Naive thymus-derived CD4-positive, alpha-beta T cell (primary cell): ENCODE measurements around the gene KLHL1. TPM values are rescaled to one million over a fixed set of nuclear protein-coding genes. Genes with fewer than 3 reads are reported as not detected.

ENCODE experiments used
- ATAC-seq: fragments of 150-1000 bp; cut with Tn5 transposase; 2 replicates; pipeline ENCODE4 v1.10.0; 2021; ENCODE audit warnings: mild to moderate bottlenecking, moderate library complexity
- CTCF ChIA-PET: fragments of 350-600 bp; sonication (Branson Sonifier 250); formaldehyde crosslinking; loops from one replicate; lab custom pipeline; 2021; ENCODE audit warnings: antibody characterized with exemption; lab: Charles Lee
- POLR2A ChIA-PET: fragments of 350-600 bp; sonication (Branson Sonifier 250); formaldehyde crosslinking; loops from one replicate; lab custom pipeline; 2021; ENCODE audit warnings: antibody characterized with exemption, inconsistent platforms; lab: Charles Lee
- DNase-seq, 9 donors: peaks; one replicate each; pipeline versions ENCODE4 v3.0.0 to v3.0.0-alpha.2; 2020 to 2022; ENCODE audit warnings: mixed read lengths in 1 of 9
- H3K27ac ChIP-seq: one replicate; pipeline ENCODE4 v1.7.0; 2013; ENCODE audit warnings: mild to moderate bottlenecking, low read depth, low read length, moderate library complexity
- H3K27me3 ChIP-seq, 2 donors: one replicate each; pipeline ENCODE4 v1.7.0; 2013; ENCODE audit warnings: low read length in 2 of 2, mild to moderate bottlenecking in 2 of 2, moderate library complexity in 2 of 2; ENCODE audit not compliant: control insufficient read depth in 2 of 2, insufficient read depth in 2 of 2
- H3K36me3 ChIP-seq, 3 experiments: 1 replicate in 2 of 3; 2 replicates in 1 of 3; pipeline ENCODE4 v1.7.0; 2013; ENCODE audit warnings: low read length in 3 of 3, mild to moderate bottlenecking in 3 of 3, moderate library complexity in 1 of 3; ENCODE audit not compliant: insufficient read depth in 3 of 3, control insufficient read depth in 2 of 3
- H3K4me1 ChIP-seq, 2 donors: one replicate each; pipeline ENCODE4 v1.7.0; 2013; ENCODE audit warnings: low read length in 2 of 2, mild to moderate bottlenecking in 2 of 2, moderate library complexity in 1 of 2; ENCODE audit not compliant: control insufficient read depth in 2 of 2, insufficient read depth in 2 of 2
- H3K4me3 ChIP-seq: 2 replicates; pipeline ENCODE4 v1.7.0; 2013; ENCODE audit warnings: mild to moderate bottlenecking, low read length
- H3K9me3 ChIP-seq, 3 experiments: 1 replicate in 2 of 3; 2 replicates in 1 of 3; pipeline ENCODE4 v1.7.0; 2013; ENCODE audit warnings: low read length in 3 of 3; ENCODE audit not compliant: control insufficient read depth in 2 of 3
- H3K27ac Mint-ChIP-seq, 9 donors: one replicate each; pipeline ENCODE4 v1.8.0; 2020 to 2022; ENCODE audit warnings: mixed read lengths in 9 of 9, mild to moderate bottlenecking in 8 of 9, moderate library complexity in 5 of 9, inconsistent platforms in 2 of 9
- H3K27me3 Mint-ChIP-seq, 5 donors: one replicate each; pipeline ENCODE4 v1.8.0; 2021 to 2022; ENCODE audit warnings: mixed read lengths in 5 of 5, mild to moderate bottlenecking in 1 of 5
- H3K36me3 Mint-ChIP-seq, 5 donors: one replicate each; pipeline ENCODE4 v1.8.0; 2020 to 2022; ENCODE audit warnings: mixed read lengths in 5 of 5, mild to moderate bottlenecking in 3 of 5, inconsistent platforms in 1 of 5
- H3K4me1 Mint-ChIP-seq, 7 donors: one replicate each; pipeline ENCODE4 v1.8.0; 2020 to 2022; ENCODE audit warnings: mixed read lengths in 7 of 7, mild to moderate bottlenecking in 3 of 7, inconsistent platforms in 1 of 7
- H3K4me3 Mint-ChIP-seq, 10 donors: one replicate each; pipeline ENCODE4 v1.8.0; 2020 to 2022; ENCODE audit warnings: mild to moderate bottlenecking in 10 of 10, mixed read lengths in 10 of 10, moderate library complexity in 6 of 10, inconsistent platforms in 2 of 10
- H3K9me3 Mint-ChIP-seq, 11 donors: one replicate each; pipeline ENCODE4 v1.8.0; 2020 to 2022; ENCODE audit warnings: mixed read lengths in 11 of 11, mild to moderate bottlenecking in 4 of 11, inconsistent platforms in 1 of 11, moderate library complexity in 1 of 11
- intact Hi-C, 2 donors: fragments of 100-400 bp; cut with micrococcal nuclease; formaldehyde crosslinking; loops; one replicate each; pipeline ENCODE4 v1.15.1; 2023
- polyA plus RNA-seq, 2 donors: library from polyadenylated mRNA; unstranded; fragments of 300-500 nt; fragmentation: Illumina TruSeq; gene quantifications; one replicate each; pipeline ENCODE4 v1.2.3, GENCODE V29; 2021
- total RNA-seq, 6 experiments: library from RNA in 5 of 6; stranded (reverse) in 5 of 6; gene quantifications; 1 replicate in 5 of 6; 2 replicates in 1 of 6; pipeline ENCODE4 v1.2.3 and lab custom pipeline; 2021 to 2026

The KLHL1 gene
- total and polyA plus RNA-seq, 7 experiments from 2014 or later = not detected

- Histone ChIP-seq H3K27ac (no peak overlapping the region), H3K27me3 (no peaks in the 10 kb centered on the region), H3K4me1 (no peaks in the 10 kb centered on the region), H3K9me3 (no peaks in the 10 kb centered on the region), H3K4me3 (no peak overlapping the region), H3K36me3 (no peaks in the 10 kb centered on the region)
- H3K27ac Mint-ChIP-seq = no peak overlapping the region
- no peak for DNase-seq
- ATAC-seq = no peak
- H3K4me3 Mint-ChIP-seq = no peak overlapping the region
- no peaks in the 10 kb centered on the region for H3K27me3 Mint-ChIP-seq
- intact Hi-C loops = no loop called here
- POLR2A ChIA-PET = no interaction called here
- CTCF ChIA-PET = no interaction called here
- no peaks in the 10 kb centered on the region for H3K4me1 Mint-ChIP-seq
- no peaks in the 10 kb centered on the region for H3K36me3 Mint-ChIP-seq
- peaks cover 0 to 20% (median 6%) of the 10 kb centered on the region in 11 donors for H3K9me3 Mint-ChIP-seq
Measured at GRCh38 chr13:69737129-69737935, 370.9 kb downstream of the KLHL1 start.

GRCh38 chr13:69721631-69722030, 386.6 kb downstream of the KLHL1 start:
- no peaks in the 10 kb centered on the region for H3K4me1 Mint-ChIP-seq
- ChIA-PET CTCF (no interaction called here), POLR2A (no interaction called here)
- DNase-seq = no peak
- Histone ChIP-seq H3K4me3 (no peak overlapping the region), H3K36me3 (no peaks in the 10 kb centered on the region), H3K27me3 (no peaks in the 10 kb centered on the region), H3K27ac (no peak overlapping the region), H3K9me3 (no peaks in the 10 kb centered on the region), H3K4me1 (no peaks in the 10 kb centered on the region)
- H3K27ac Mint-ChIP-seq = no peak overlapping the region
- H3K4me3 Mint-ChIP-seq = no peak overlapping the region
- no peaks in the 10 kb centered on the region for H3K27me3 Mint-ChIP-seq
- ATAC-seq = no peak
- no peaks in the 10 kb centered on the region for H3K36me3 Mint-ChIP-seq
- intact Hi-C loops = no loop called here
- peaks cover 0 to 8% (median 6%) of the 10 kb centered on the region in 11 donors for H3K9me3 Mint-ChIP-seq

- no peaks in the 10 kb centered on the region for H3K27me3 ChIP-seq
- no peaks in the 10 kb centered on the region for H3K4me1 ChIP-seq
- no peaks in the 10 kb centered on the region for H3K9me3 ChIP-seq
- no peak for DNase-seq
- no peak for ATAC-seq
- Mint-ChIP-seq H3K27me3 (no peaks in the 10 kb centered on the region), H3K4me1 (no peaks in the 10 kb centered on the region), H3K27ac (no peak overlapping the region), H3K9me3 (peaks cover 0 to 13% (median 8%) of the 10 kb centered on the region in 11 donors), H3K36me3 (no peaks in the 10 kb centered on the region), H3K4me3 (no peak overlapping the region)
- H3K27ac ChIP-seq = no peak overlapping the region
- intact Hi-C loops = no loop called here
- ChIA-PET CTCF (no interaction called here), POLR2A (no interaction called here)
- H3K36me3 ChIP-seq = no peaks in the 10 kb centered on the region
- no peak overlapping the region for H3K4me3 ChIP-seq
Measured at GRCh38 chr13:69720278-69720983, 387.8 kb downstream of the KLHL1 start.

GRCh38 chr13:69706807-69707206, 401.4 kb downstream of the KLHL1 start:
- Histone ChIP-seq H3K27me3 (no peaks in the 10 kb centered on the region), H3K27ac (no peak overlapping the region), H3K4me1 (no peaks in the 10 kb centered on the region), H3K4me3 (no peak overlapping the region), H3K36me3 (no peaks in the 10 kb centered on the region), H3K9me3 (no peaks in the 10 kb centered on the region)
- no peaks in the 10 kb centered on the region for H3K4me1 Mint-ChIP-seq
- ChIA-PET POLR2A (no interaction called here), CTCF (no interaction called here)
- no peaks in the 10 kb centered on the region for H3K27me3 Mint-ChIP-seq
- no peaks in the 10 kb centered on the region for H3K36me3 Mint-ChIP-seq
- no peak overlapping the region for H3K4me3 Mint-ChIP-seq
- H3K9me3 Mint-ChIP-seq = peaks cover 0 to 8% (median 2%) of the 10 kb centered on the region in 11 donors
- ATAC-seq = no peak
- intact Hi-C loops = no loop called here
- DNase-seq = no peak
- no peak overlapping the region for H3K27ac Mint-ChIP-seq

- Mint-ChIP-seq H3K27ac (no peak overlapping the region), H3K36me3 (no peaks in the 10 kb centered on the region), H3K9me3 (peaks cover 2 to 13% (median 4%) of the 10 kb centered on the region in 11 donors), H3K4me3 (no peak overlapping the region), H3K27me3 (no peaks in the 10 kb centered on the region), H3K4me1 (no peaks in the 10 kb centered on the region)
- Histone ChIP-seq H3K27me3 (no peaks in the 10 kb centered on the region), H3K9me3 (no peaks in the 10 kb centered on the region), H3K36me3 (no peaks in the 10 kb centered on the region), H3K4me1 (no peaks in the 10 kb centered on the region), H3K27ac (no peak overlapping the region), H3K4me3 (no peak overlapping the region)
- intact Hi-C loops = no loop called here
- DNase-seq (no peak), ATAC-seq (no peak)
- ChIA-PET POLR2A (no interaction called here), CTCF (no interaction called here)
Measured at GRCh38 chr13:69704311-69704710, 403.9 kb downstream of the KLHL1 start.

- no peak overlapping the region for H3K27ac Mint-ChIP-seq
- ChIA-PET POLR2A (no interaction called here), CTCF (no interaction called here)
- H3K27me3 Mint-ChIP-seq = no peaks in the 10 kb centered on the region
- H3K4me1 ChIP-seq = no peaks in the 10 kb centered on the region
- H3K4me3 Mint-ChIP-seq = no peak overlapping the region
- DNase-seq (no peak), ATAC-seq (no peak)
- no peaks in the 10 kb centered on the region for H3K4me1 Mint-ChIP-seq
- intact Hi-C loops = no loop called here
- no peaks in the 10 kb centered on the region for H3K27me3 ChIP-seq
- H3K9me3 ChIP-seq = no peaks in the 10 kb centered on the region
- peaks cover 0 to 12% (median 0%) of the 10 kb centered on the region in 11 donors for H3K9me3 Mint-ChIP-seq
- no peaks in the 10 kb centered on the region for H3K36me3 ChIP-seq
- H3K36me3 Mint-ChIP-seq = no peaks in the 10 kb centered on the region
- no peak overlapping the region for H3K4me3 ChIP-seq
- no peak overlapping the region for H3K27ac ChIP-seq
Measured at GRCh38 chr13:69690999-69691398, 417.3 kb downstream of the KLHL1 start.
